ENCODE data around the gene BUD23.

The BUD23 gene

GRCh38 chr7:73683788-73684693 is 644 bp downstream of the BUD23 start:
- Histone ChIP-seq H3K27ac (ENCODE audit: low read length) (peak overlapping the region; percentile 71), H3K4me3 (ENCODE audit: low read depth in 1 of 2, low read length in 2 of 2) (peak overlapping the region; percentile 93 to 97), H3K36me3 (ENCODE audit: control insufficient read depth in 1 of 2, insufficient read depth in 2 of 2, low read length in 2 of 2) (peaks cover 12 to 27% of the 10 kb centered on the region in 2 donors), H3K27me3 (ENCODE audit: low read depth, low read length) (no peaks in the 10 kb centered on the region), H3K9me3 (ENCODE audit: control insufficient read depth in 1 of 2, low read length in 2 of 2) (no peaks in the 10 kb centered on the region), H3K4me1 (ENCODE audit: control insufficient read depth in 1 of 2, insufficient read depth in 2 of 2, low read length in 2 of 2) (peaks cover 10 to 35% of the 10 kb centered on the region in 2 donors)

GRCh38 chr7:73685311-73685710 is 1.9 kb downstream of the BUD23 start:
- H3K36me3 ChIP-seq (ENCODE audit: control insufficient read depth in 1 of 2, insufficient read depth in 2 of 2, low read length in 2 of 2) = peaks cover 17 to 25% of the 10 kb centered on the region in 2 donors
- no peaks in the 10 kb centered on the region for H3K27me3 ChIP-seq (ENCODE audit: low read depth, low read length)
- H3K9me3 ChIP-seq (ENCODE audit: control insufficient read depth in 1 of 2, low read length in 2 of 2) = no peaks in the 10 kb centered on the region
- H3K27ac ChIP-seq (ENCODE audit: low read length) = no peak overlapping the region
- no peak overlapping the region for H3K4me3 ChIP-seq (ENCODE audit: low read depth in 1 of 2, low read length in 2 of 2)
- peaks cover 10 to 30% of the 10 kb centered on the region in 2 donors for H3K4me1 ChIP-seq (ENCODE audit: control insufficient read depth in 1 of 2, insufficient read depth in 2 of 2, low read length in 2 of 2)

- H3K36me3 ChIP-seq (ENCODE audit: control insufficient read depth in 1 of 2, insufficient read depth in 2 of 2, low read length in 2 of 2) = peaks cover 30 to 54% of the 10 kb centered on the region in 2 donors
These were observed 4.9 kb downstream of the BUD23 start for GRCh38 chr7:73688288-73688687.

GRCh38 chr7:73690646-73691045 is 7.2 kb downstream of the BUD23 start:
- H3K4me3 ChIP-seq (ENCODE audit: low read depth in 1 of 2, low read length in 2 of 2) = no peak overlapping the region
- H3K9me3 ChIP-seq (ENCODE audit: control insufficient read depth in 1 of 2, low read length in 2 of 2) = no peaks in the 10 kb centered on the region
- H3K27ac ChIP-seq (ENCODE audit: low read length) = no peak overlapping the region
- no peaks in the 10 kb centered on the region for H3K27me3 ChIP-seq (ENCODE audit: low read depth, low read length)
- no peaks in the 10 kb centered on the region for H3K4me1 ChIP-seq (ENCODE audit: control insufficient read depth in 1 of 2, insufficient read depth in 2 of 2, low read length in 2 of 2)
- peaks cover 48 to 77% of the 10 kb centered on the region in 2 donors for H3K36me3 ChIP-seq (ENCODE audit: control insufficient read depth in 1 of 2, insufficient read depth in 2 of 2, low read length in 2 of 2)

More at GRCh38 chr7:73688288-73688687, 4.9 kb downstream of the BUD23 start:
- H3K27me3 ChIP-seq (ENCODE audit: low read depth, low read length) = no peaks in the 10 kb centered on the region
- H3K9me3 ChIP-seq (ENCODE audit: control insufficient read depth in 1 of 2, low read length in 2 of 2) = no peaks in the 10 kb centered on the region
- no peak overlapping the region for H3K4me3 ChIP-seq (ENCODE audit: low read depth in 1 of 2, low read length in 2 of 2)
- no peak overlapping the region for H3K27ac ChIP-seq (ENCODE audit: low read length)
- peaks cover 0 to 6% of the 10 kb centered on the region in 2 donors for H3K4me1 ChIP-seq (ENCODE audit: control insufficient read depth in 1 of 2, insufficient read depth in 2 of 2, low read length in 2 of 2)

GRCh38 chr7:73696372-73696771 is 13.0 kb downstream of the BUD23 start:
- peaks cover 51 to 96% of the 10 kb centered on the region in 2 donors for H3K36me3 ChIP-seq (ENCODE audit: control insufficient read depth in 1 of 2, insufficient read depth in 2 of 2, low read length in 2 of 2)
- no peak overlapping the region for H3K4me3 ChIP-seq (ENCODE audit: low read depth in 1 of 2, low read length in 2 of 2)
- H3K27me3 ChIP-seq (ENCODE audit: low read depth, low read length) = no peaks in the 10 kb centered on the region
- no peak overlapping the region for H3K27ac ChIP-seq (ENCODE audit: low read length)
- H3K9me3 ChIP-seq (ENCODE audit: control insufficient read depth in 1 of 2, low read length in 2 of 2) = no peaks in the 10 kb centered on the region
- H3K4me1 ChIP-seq (ENCODE audit: control insufficient read depth in 1 of 2, insufficient read depth in 2 of 2, low read length in 2 of 2) = no peaks in the 10 kb centered on the region

GRCh38 chr7:73698410-73698809 is 15.0 kb downstream of the BUD23 start:
- Histone ChIP-seq H3K36me3 (ENCODE audit: control insufficient read depth in 1 of 2, insufficient read depth in 2 of 2, low read length in 2 of 2) (peaks cover 42 to 75% of the 10 kb centered on the region in 2 donors), H3K4me3 (ENCODE audit: low read depth in 1 of 2, low read length in 2 of 2) (no peak overlapping the region), H3K27ac (ENCODE audit: low read length) (no peak overlapping the region), H3K4me1 (ENCODE audit: control insufficient read depth in 1 of 2, insufficient read depth in 2 of 2, low read length in 2 of 2) (no peaks in the 10 kb centered on the region), H3K27me3 (ENCODE audit: low read depth, low read length) (no peaks in the 10 kb centered on the region), H3K9me3 (ENCODE audit: control insufficient read depth in 1 of 2, low read length in 2 of 2) (no peaks in the 10 kb centered on the region)

GRCh38 chr7:73699370-73700068 is 16.1 kb downstream of the BUD23 start:
- Histone ChIP-seq H3K4me1 (ENCODE audit: control insufficient read depth in 1 of 2, insufficient read depth in 2 of 2, low read length in 2 of 2) (peaks cover 0 to 6% of the 10 kb centered on the region in 2 donors), H3K9me3 (ENCODE audit: control insufficient read depth in 1 of 2, low read length in 2 of 2) (no peaks in the 10 kb centered on the region), H3K27me3 (ENCODE audit: low read depth, low read length) (no peaks in the 10 kb centered on the region), H3K27ac (ENCODE audit: low read length) (no peak overlapping the region), H3K4me3 (ENCODE audit: low read depth in 1 of 2, low read length in 2 of 2) (no peak overlapping the region), H3K36me3 (ENCODE audit: control insufficient read depth in 1 of 2, insufficient read depth in 2 of 2, low read length in 2 of 2) (peaks cover 31 to 64% of the 10 kb centered on the region in 2 donors)

- H3K4me1 ChIP-seq (ENCODE audit: control insufficient read depth in 1 of 2, insufficient read depth in 2 of 2, low read length in 2 of 2) = peaks cover 0 to 11% of the 10 kb centered on the region in 2 donors
- H3K27me3 ChIP-seq (ENCODE audit: low read depth, low read length) = no peaks in the 10 kb centered on the region
- H3K36me3 ChIP-seq (ENCODE audit: control insufficient read depth in 1 of 2, insufficient read depth in 2 of 2, low read length in 2 of 2) = peaks cover 27 to 59% of the 10 kb centered on the region in 2 donors
- H3K9me3 ChIP-seq (ENCODE audit: control insufficient read depth in 1 of 2, low read length in 2 of 2) = no peaks in the 10 kb centered on the region
- H3K27ac ChIP-seq (ENCODE audit: low read length) = no peak overlapping the region
- no peak overlapping the region for H3K4me3 ChIP-seq (ENCODE audit: low read depth in 1 of 2, low read length in 2 of 2)
These were observed 16.6 kb downstream of the BUD23 start for GRCh38 chr7:73700069-73700423.

- peaks cover 24 to 53% of the 10 kb centered on the region in 2 donors for H3K36me3 ChIP-seq (ENCODE audit: control insufficient read depth in 1 of 2, insufficient read depth in 2 of 2, low read length in 2 of 2)
- H3K27ac ChIP-seq (ENCODE audit: low read length) = no peak overlapping the region
These were observed 17.3 kb downstream of the BUD23 start for GRCh38 chr7:73700581-73701134.

GRCh38 chr7:73701357-73701995 is 18.1 kb downstream of the BUD23 start:
- Histone ChIP-seq H3K4me1 (ENCODE audit: control insufficient read depth in 1 of 2, insufficient read depth in 2 of 2, low read length in 2 of 2) (peaks cover 0 to 14% of the 10 kb centered on the region in 2 donors), H3K27me3 (ENCODE audit: low read depth, low read length) (no peaks in the 10 kb centered on the region), H3K36me3 (ENCODE audit: control insufficient read depth in 1 of 2, insufficient read depth in 2 of 2, low read length in 2 of 2) (peaks cover 16 to 45% of the 10 kb centered on the region in 2 donors), H3K4me3 (ENCODE audit: low read depth in 1 of 2, low read length in 2 of 2) (no peak overlapping the region), H3K9me3 (ENCODE audit: control insufficient read depth in 1 of 2, low read length in 2 of 2) (no peaks in the 10 kb centered on the region), H3K27ac (ENCODE audit: low read length) (no peak overlapping the region)

More at GRCh38 chr7:73700581-73701134, 17.3 kb downstream of the BUD23 start:
- Histone ChIP-seq H3K27me3 (ENCODE audit: low read depth, low read length) (no peaks in the 10 kb centered on the region), H3K4me1 (ENCODE audit: control insufficient read depth in 1 of 2, insufficient read depth in 2 of 2, low read length in 2 of 2) (peaks cover 0 to 14% of the 10 kb centered on the region in 2 donors), H3K9me3 (ENCODE audit: control insufficient read depth in 1 of 2, low read length in 2 of 2) (no peaks in the 10 kb centered on the region), H3K4me3 (ENCODE audit: low read depth in 1 of 2, low read length in 2 of 2) (no peak overlapping the region)

GRCh38 chr7:73702226-73702625 is 18.8 kb downstream of the BUD23 start:
- Histone ChIP-seq H3K4me3 (ENCODE audit: low read depth in 1 of 2, low read length in 2 of 2) (no peak overlapping the region), H3K4me1 (ENCODE audit: control insufficient read depth in 1 of 2, insufficient read depth in 2 of 2, low read length in 2 of 2) (peaks cover 0 to 14% of the 10 kb centered on the region in 2 donors), H3K27me3 (ENCODE audit: low read depth, low read length) (no peaks in the 10 kb centered on the region), H3K9me3 (ENCODE audit: control insufficient read depth in 1 of 2, low read length in 2 of 2) (no peaks in the 10 kb centered on the region), H3K27ac (ENCODE audit: low read length) (no peak overlapping the region), H3K36me3 (ENCODE audit: control insufficient read depth in 1 of 2, insufficient read depth in 2 of 2, low read length in 2 of 2) (peaks cover 9 to 40% of the 10 kb centered on the region in 2 donors)

All from muscle layer of duodenum (tissue), 2 donors.